Measurements from ENCODE around the gene ZW10.

- TF ChIP-seq POLR2A (IDR thresholded peaks at IDR 0.05; ENCODE audit: borderline replicate concordance, extremely low read depth, insufficient read depth, insufficient read length) (no peak), REST (IDR thresholded peaks at IDR 0.05; ENCODE audit: low read depth) (no peak), CTCF (IDR thresholded peaks at IDR 0.05 in 2 of 3, conservative IDR thresholded peaks at IDR 0.05 in 1 of 3; ENCODE audit: borderline replicate concordance in 1 of 3, insufficient read depth in 1 of 3, low read depth in 2 of 3, low read length in 2 of 3) (no peak), EZH2phosphoT487 (IDR thresholded peaks at IDR 0.05; ENCODE audit: borderline replicate concordance) (no peak), POLR2AphosphoS5 (IDR thresholded peaks at IDR 0.05; ENCODE audit: low read depth, low read length) (no peak)
Observed at GRCh38 chr11:113778111-113778910, 4.8 kb upstream of the ZW10 start.

All from HCT116 (cell line).